DOHH2 (cell line): ENCODE measurements around the gene CEP295NL.

ENCODE experiments used
- H3F3A ChIP-seq: fragments of 200-600 bp; sonication (generic), shearing (Covaris generic); 2 replicates; pipeline ENCODE4 v1.6.0; 2016; ENCODE audit warnings: antibody characterized with exemption, mild to moderate bottlenecking; ENCODE audit not compliant: control insufficient read depth, insufficient read depth
- H3K27ac ChIP-seq: fragments of 200-600 bp; sonication (generic); 2 replicates; pipeline ENCODE4 v1.5.1; 2014; ENCODE audit warnings: low read depth, mild to moderate bottlenecking, low read length, moderate library complexity
- H3K27me3 ChIP-seq: fragments of 200-600 bp; sonication (generic); 2 replicates; pipeline ENCODE4 v1.6.1; 2014; ENCODE audit warnings: mild to moderate bottlenecking, low read length, mixed read lengths; ENCODE audit not compliant: control insufficient read depth
- H3K36me3 ChIP-seq: fragments of 200-600 bp; sonication (generic); 2 replicates; pipeline ENCODE4 v1.6.1; 2014; ENCODE audit warnings: mild to moderate bottlenecking, low read length, moderate library complexity, mixed read lengths; ENCODE audit not compliant: control insufficient read depth
- H3K4me1 ChIP-seq: fragments of 200-600 bp; sonication (generic); 2 replicates; pipeline ENCODE4 v1.6.1; 2014; ENCODE audit warnings: mild to moderate bottlenecking, low read length, mixed read lengths; ENCODE audit not compliant: control insufficient read depth
- H3K4me2 ChIP-seq: fragments of 200-600 bp; sonication (generic); 2 replicates; pipeline ENCODE4 v1.6.0; 2014; ENCODE audit warnings: mild to moderate bottlenecking, low read length, moderate library complexity
- H3K4me3 ChIP-seq: fragments of 200-600 bp; sonication (generic); 2 replicates; pipeline ENCODE4 v1.5.1; 2014; ENCODE audit warnings: mild to moderate bottlenecking, low read length, mixed read lengths
- H3K79me2 ChIP-seq: fragments of 200-600 bp; sonication (generic); 2 replicates; pipeline ENCODE4 v1.6.1; 2014; ENCODE audit warnings: mild to moderate bottlenecking, low read length, mixed read lengths; ENCODE audit not compliant: control insufficient read depth
- H3K9me2 ChIP-seq: fragments of 200-600 bp; sonication (generic); replicated peaks from 2 replicates; pipeline ENCODE4 v1.6.1; 2014; ENCODE audit warnings: mild to moderate bottlenecking, low read length, mixed read lengths; ENCODE audit not compliant: control insufficient read depth
- H3K9me3 ChIP-seq: fragments of 200-600 bp; sonication (generic); 2 replicates; pipeline ENCODE4 v1.6.1; 2014; ENCODE audit warnings: antibody characterized with exemption, low read length, mixed read lengths; ENCODE audit not compliant: control insufficient read depth, insufficient read depth
- H4K20me1 ChIP-seq: fragments of 200-600 bp; sonication (generic); 2 replicates; pipeline ENCODE4 v1.6.0; 2014; ENCODE audit warnings: low read depth, mild to moderate bottlenecking, antibody characterized with exemption, low read length, moderate library complexity; ENCODE audit not compliant: control insufficient read depth, insufficient read depth
- CTCF ChIP-seq: fragments of 200-600 bp; sonication (generic); IDR thresholded peaks from one replicate; pipeline ENCODE4 v1.5.1; 2014; ENCODE audit warnings: antibody characterized with exemption, mild to moderate bottlenecking, low read depth, low read length; ENCODE audit not compliant: poor library complexity, severe bottlenecking
- EZH2phosphoT487 ChIP-seq: fragments of 200-600 bp; sonication (generic); IDR thresholded peaks from 2 replicates; pipeline ENCODE4 v1.6.1; 2017; ENCODE audit warnings: borderline replicate concordance, mild to moderate bottlenecking, antibody characterized with exemption, low read length, moderate library complexity, mixed read lengths

CEP295NL gene

GRCh38 chr17:78859051-78859450 lies 44.0 kb downstream of the CEP295NL start:
- no peaks in the 10 kb centered on the region for H3K36me3 ChIP-seq
- H4K20me1 ChIP-seq, result no peaks in the 10 kb centered on the region
- no peaks in the 10 kb centered on the region for H3K27me3 ChIP-seq
- H3K4me3 ChIP-seq, result no peak overlapping the region
- no peak overlapping the region for H3K4me2 ChIP-seq
- H3K9me2 ChIP-seq, result no peaks in the 10 kb centered on the region
- no peaks in the 10 kb centered on the region for H3K4me1 ChIP-seq
- no peaks in the 10 kb centered on the region for H3K79me2 ChIP-seq
- H3K27ac ChIP-seq, result no peak overlapping the region
- H3K9me3 ChIP-seq, result no peaks in the 10 kb centered on the region
- no peaks in the 10 kb centered on the region for H3F3A ChIP-seq
- no peak for TF ChIP-seq CTCF
- TF ChIP-seq EZH2phosphoT487, result no peak

- Histone ChIP-seq H4K20me1 (no peaks in the 10 kb centered on the region), H3K4me3 (no peak overlapping the region), H3K9me2 (no peaks in the 10 kb centered on the region), H3F3A (no peaks in the 10 kb centered on the region), H3K27ac (no peak overlapping the region), H3K36me3 (no peaks in the 10 kb centered on the region), H3K79me2 (no peaks in the 10 kb centered on the region), H3K27me3 (no peaks in the 10 kb centered on the region), H3K4me2 (no peak overlapping the region), H3K4me1 (no peaks in the 10 kb centered on the region), H3K9me3 (no peaks in the 10 kb centered on the region)
- TF ChIP-seq CTCF, result no peak
- no peak for TF ChIP-seq EZH2phosphoT487
These were observed 45.7 kb downstream of the CEP295NL start for GRCh38 chr17:78857266-78857665.

- Histone ChIP-seq H3K27ac (no peak overlapping the region), H3K9me3 (no peaks in the 10 kb centered on the region), H3K9me2 (no peaks in the 10 kb centered on the region), H4K20me1 (no peaks in the 10 kb centered on the region), H3K4me1 (no peaks in the 10 kb centered on the region), H3K27me3 (no peaks in the 10 kb centered on the region), H3K79me2 (no peaks in the 10 kb centered on the region), H3F3A (no peaks in the 10 kb centered on the region), H3K4me3 (no peak overlapping the region), H3K4me2 (no peak overlapping the region), H3K36me3 (no peaks in the 10 kb centered on the region)
- TF ChIP-seq EZH2phosphoT487, result no peak
- no peak for TF ChIP-seq CTCF
These were observed 47.3 kb downstream of the CEP295NL start for GRCh38 chr17:78855561-78856165.

- Histone ChIP-seq H3K4me2 (no peak overlapping the region), H3K4me1 (no peaks in the 10 kb centered on the region), H3K27me3 (no peaks in the 10 kb centered on the region), H3K36me3 (no peaks in the 10 kb centered on the region), H3F3A (no peaks in the 10 kb centered on the region), H3K9me3 (no peaks in the 10 kb centered on the region), H3K79me2 (no peaks in the 10 kb centered on the region), H3K4me3 (no peak overlapping the region), H3K27ac (no peak overlapping the region), H3K9me2 (no peaks in the 10 kb centered on the region), H4K20me1 (no peaks in the 10 kb centered on the region)
- TF ChIP-seq CTCF (no peak), EZH2phosphoT487 (no peak)
These were observed 48.5 kb downstream of the CEP295NL start for GRCh38 chr17:78854508-78854907.
